K562 (cell line): ENCODE data around the gene TAS2R38. TPM values are rescaled to one million over a fixed set of nuclear protein-coding genes. Genes with fewer than 3 reads are reported as not detected.

Source experiments
- ATAC-seq: fragments of 200-7000 bp; cut with Tn5 transposase; 3 replicates; pipeline ENCODE4 v1.9.1; 2020; ENCODE audit warnings: moderate library complexity
- BruUV-seq: library from RNA; stranded (reverse); fragments of 400-500 nt; replicated peaks from 2 replicates; lab custom pipeline; 2021; lab: Mats Ljungman, UMichigan
- CTCF ChIA-PET: fragments of 300-600 bp; formaldehyde crosslinking; extraction: SDS; loops from one replicate; lab custom pipeline; 2021; ENCODE audit warnings: low intra/inter-chr PET ratio; lab: Yijun Ruan, JAX
- POLR2A ChIA-PET: fragments of 300-600, 350-650 bp; sonication (Branson Sonifier 250); formaldehyde crosslinking; extraction: SDS; loops from one replicate; lab custom pipeline; 2021; ENCODE audit warnings: antibody characterized with exemption, inconsistent platforms; lab: Yijun Ruan, JAX
- DNase-seq, 4 experiments: peaks; one replicate each; pipeline versions ENCODE4 v3.0.0 to v3.0.0-alpha.2; 2011 to 2018; ENCODE audit warnings: low spot score in 3 of 4, mixed read lengths in 3 of 4; ENCODE audit errors: extremely low read depth in 1 of 4
- FAIRE-seq: peaks from 2 replicates; lab custom pipeline; 2011; peaks lifted over from hg19 to GRCh38; lab: Jason Lieb, UNC
- H2AFZ ChIP-seq: 2 replicates; pipeline ENCODE4 v1.6.0; 2011; ENCODE audit warnings: low read depth, low read length, control low read depth, inconsistent platforms
- H3K27ac ChIP-seq: fragments of 200-600 bp; 3 replicates; pipeline ENCODE4 v1.8.0; 2011; ENCODE audit warnings: low read depth, mild to moderate bottlenecking, control low read depth, inconsistent platforms, low read length, moderate library complexity, mixed read lengths; ENCODE audit errors: extremely low read depth
- H3K27me3 ChIP-seq, 2 experiments: fragments of 300-600 bp in 1 of 2; 2 replicates in 1 of 2; 3 replicates in 1 of 2; pipeline versions ENCODE4 v1.6.0 to v1.8.0; 2011; ENCODE audit warnings: inconsistent platforms in 2 of 2, low read length in 2 of 2, mild to moderate bottlenecking in 1 of 2, mixed read lengths in 1 of 2, moderate library complexity in 1 of 2; ENCODE audit not compliant: control insufficient read depth in 2 of 2, insufficient read depth in 2 of 2
- H3K36me3 ChIP-seq: fragments of 300-600 bp; 3 replicates; pipeline ENCODE4 v1.8.0; 2011; ENCODE audit warnings: mild to moderate bottlenecking, low read length, inconsistent platforms; ENCODE audit not compliant: control insufficient read depth, insufficient read depth
- H3K4me1 ChIP-seq, 2 experiments: fragments of 200-600 bp in 1 of 2; replicated peaks in 1 of 2; 2 replicates in 1 of 2; 3 replicates in 1 of 2; pipeline versions ENCODE4 v1.5.1 to v1.8.0; 2011; ENCODE audit warnings: inconsistent platforms in 2 of 2, low read length in 2 of 2, mild to moderate bottlenecking in 1 of 2, mixed read lengths in 1 of 2, moderate library complexity in 1 of 2; ENCODE audit not compliant: control insufficient read depth in 2 of 2, insufficient read depth in 2 of 2
- H3K4me2 ChIP-seq: 2 replicates; pipeline ENCODE4 v1.6.1; 2011; ENCODE audit warnings: low read length, control low read depth, inconsistent platforms, mixed read lengths; ENCODE audit not compliant: insufficient read depth
- H3K4me3 ChIP-seq: fragments of 200-600 bp; sonication (generic), shearing (Covaris generic); 2 replicates; pipeline ENCODE4 v1.5.1; 2016; ENCODE audit warnings: control low read depth, inconsistent platforms
- H3K79me2 ChIP-seq: fragments of 200-600 bp; 3 replicates; pipeline ENCODE4 v1.8.0; 2011; ENCODE audit warnings: low read length, inconsistent platforms; ENCODE audit not compliant: control insufficient read depth, insufficient read depth
- H3K9ac ChIP-seq, 2 experiments: 2 replicates each; pipeline versions ENCODE4 v1.6.0 to v1.6.1; 2011; ENCODE audit warnings: low read depth in 2 of 2, low read length in 2 of 2, control low read depth in 1 of 2, inconsistent platforms in 1 of 2, mild to moderate bottlenecking in 1 of 2, mixed read lengths in 1 of 2; ENCODE audit not compliant: insufficient read depth in 1 of 2
- H3K9me1 ChIP-seq: one replicate; pipeline ENCODE4 v1.6.0; 2011; ENCODE audit warnings: inconsistent platforms, mild to moderate bottlenecking, low read length, moderate library complexity; ENCODE audit not compliant: control insufficient read depth, insufficient read depth
- H3K9me3 ChIP-seq: replicated peaks from 2 replicates; pipeline ENCODE4 v1.5.1; 2011; ENCODE audit warnings: low read depth, low read length, inconsistent platforms; ENCODE audit not compliant: control insufficient read depth, insufficient read depth
- H4K20me1 ChIP-seq: replicated peaks from 2 replicates; pipeline ENCODE4 v1.6.1; 2011; ENCODE audit warnings: low read length, inconsistent platforms, mixed read lengths; ENCODE audit not compliant: control insufficient read depth, insufficient read depth
- ARHGAP35 ChIP-seq: fragments of 450-650 bp; IDR thresholded peaks from 2 replicates; pipeline ENCODE4 v1.6.1; 2018; ENCODE audit not compliant: partially characterized antibody
- CHD2 ChIP-seq: IDR thresholded peaks from 2 replicates; pipeline ENCODE4 v1.6.1; 2011; ENCODE audit warnings: low read depth, low read length
- HNRNPUL1 ChIP-seq: fragments of 200-400 bp; formaldehyde crosslinking; IDR thresholded peaks from 2 replicates; pipeline ENCODE4 v1.6.1; 2017; ENCODE audit warnings: low read length
- NFIX ChIP-seq: fragments of 250-450 bp; sonication (Bioruptor Pico); IDR thresholded peaks from 2 replicates; pipeline ENCODE4 v1.4.0; 2020; ENCODE audit warnings: low read depth, mild to moderate bottlenecking, moderate library complexity
- RBBP5 ChIP-seq: fragments of 200-600 bp; sonication (generic); IDR thresholded peaks from 2 replicates; pipeline ENCODE4 v1.6.1; 2012; ENCODE audit warnings: borderline replicate concordance, mild to moderate bottlenecking, low read length, control low read depth, inconsistent platforms; ENCODE audit not compliant: insufficient read depth, poor library complexity, severe bottlenecking
- SAP30 ChIP-seq: fragments of 200-600 bp; sonication (generic); IDR thresholded peaks from 2 replicates; pipeline ENCODE4 v1.6.1; 2012; ENCODE audit warnings: borderline replicate concordance, low read depth, mild to moderate bottlenecking, moderate library complexity, low read length, control low read depth, inconsistent platforms; ENCODE audit not compliant: insufficient read depth, poor library complexity, severe bottlenecking
- SMAD4 ChIP-seq: fragments of 250-450 bp; sonication (Bioruptor Pico); conservative IDR thresholded peaks from 2 replicates; pipeline ENCODE4 v1.8.0; 2021; ENCODE audit warnings: inconsistent platforms, mild to moderate bottlenecking, moderate library complexity
- SUPT5H ChIP-seq: fragments of 450-650 bp; IDR thresholded peaks from 2 replicates; pipeline ENCODE4 v1.6.1; 2016
- TARDBP ChIP-seq: fragments of 450-650 bp; IDR thresholded peaks from 2 replicates; pipeline ENCODE4 v1.6.1; 2016
- ZNF174 ChIP-seq: fragments of 250-450 bp; sonication (Bioruptor Pico); IDR thresholded peaks from 2 replicates; pipeline ENCODE4 v1.4.0; 2020; ENCODE audit warnings: mild to moderate bottlenecking
- ZNF384 ChIP-seq: IDR thresholded peaks from 2 replicates; pipeline ENCODE4 v1.6.1; 2012; ENCODE audit warnings: low read depth, low read length, improper control_type of control experiment
- ZSCAN32 ChIP-seq: fragments of 450-650 bp; formaldehyde crosslinking; IDR thresholded peaks from 2 replicates; pipeline ENCODE4 v1.4.0; 2020; ENCODE audit warnings: mild to moderate bottlenecking, moderate library complexity
- WGBS: fragments of 100-300 bp; shearing (Covaris generic); methylation state at CpG from one replicate; pipeline ENCODE4 v1.1.6; 2016; ENCODE audit warnings: low coverage, mixed read lengths; ENCODE audit not compliant: insufficient coverage; ENCODE audit errors: missing lambda C conversion rate; 5-methylcytosine and 5-hydroxymethylcytosine counted together
- in situ Hi-C: fragments of 300-500 bp; cut with MboI; formaldehyde crosslinking; loops from 4 replicates; pipeline ENCODE4 v1.15.0; 2018; ENCODE audit warnings: inconsistent platforms, mixed read lengths
- intact Hi-C: fragments of 100-400 bp; cut with micrococcal nuclease; formaldehyde crosslinking; loops from 2 replicates; pipeline ENCODE4 v1.14.2; 2022
- polyA plus RNA-seq, 8 experiments: library from polyadenylated mRNA; depleted of rRNA in 4 of 8; stranded (reverse) in 5 of 8; unstranded in 3 of 8; fragments of >200 nt; fragmentation: Nextera tagmentation in 2 of 8; fragmentation: Illumina TruSeq in 1 of 8; extraction: Ambion mirVana in 2 of 8; extraction: Trizol in 1 of 8; gene quantifications; 2 replicates each; pipeline versions ENCODE4 v1.2.1 to v1.2.3, GENCODE V29; 2011 to 2014; ENCODE audit warnings: inconsistent platforms in 1 of 8, missing spikeins in 1 of 8
- total RNA-seq, 7 experiments: library from RNA; depleted of rRNA in 6 of 7; stranded (reverse); fragments of >200 nt in 6 of 7; fragmentation: Illumina TruSeq in 2 of 7; extraction: Trizol in 2 of 7; gene quantifications; 2 replicates each; pipeline versions ENCODE4 v1.2.1 to v1.2.3, GENCODE V29; 2011 to 2021; ENCODE audit warnings: low replicate concordance in 1 of 7
- TF ChIP-seq, protein P1 (sequence below): sonication (generic); formaldehyde crosslinking; IDR thresholded peaks from 2 replicates; pipeline ENCODE4 v1.8.0; 2022; ENCODE audit warnings: missing genetic modification reagents, mild to moderate bottlenecking, borderline replicate concordance
- TF ChIP-seq, protein P2 (sequence below): fragments of 250-450 bp; sonication (Bioruptor Pico); IDR thresholded peaks from 2 replicates; pipeline ENCODE4 v1.5.0; 2021
- TF ChIP-seq, protein P3 (sequence below): sonication (generic); formaldehyde crosslinking; IDR thresholded peaks from 2 replicates; pipeline ENCODE4 v1.8.0; 2023; ENCODE audit warnings: mild to moderate bottlenecking, missing genetic modification reagents

The TAS2R38 gene
- total and polyA plus RNA-seq, 9 of the 15 experiments (the other 6 are each of a cell fraction or from before 2014, with no cell fraction given): not detected

DNA sequence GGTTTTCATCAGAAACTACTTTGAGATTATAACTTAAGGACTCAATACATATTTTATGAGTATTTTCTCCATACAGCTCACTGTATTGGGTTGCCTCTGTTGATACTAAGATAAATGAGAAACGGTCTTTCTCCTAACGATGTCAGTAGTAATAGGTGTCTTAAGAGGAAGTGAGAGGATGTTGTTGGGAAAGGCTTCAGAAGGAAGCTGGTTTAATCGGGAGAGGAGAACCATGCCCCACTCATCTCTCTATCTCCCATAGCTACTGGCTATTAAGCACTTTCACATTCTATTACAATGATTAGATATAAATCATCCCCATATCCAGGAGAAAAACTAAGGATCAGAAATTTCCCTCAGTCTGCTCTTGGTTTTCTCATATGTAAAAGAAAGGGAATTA, 28.8 kb downstream of the TAS2R38 start:
- H3K36me3 ChIP-seq: no peaks in the 10 kb centered on the region
- ATAC-seq: no peak
- in situ Hi-C loops: no loop called here
- H4K20me1 ChIP-seq: no peaks in the 10 kb centered on the region
- BruUV-seq: no TSS peak
- no peak overlapping the region for H2AFZ ChIP-seq
- no peaks in the 10 kb centered on the region for H3K4me1 ChIP-seq
- no peak for TF ChIP-seq ZNF174 (CRISPR knock-in tag)
- no peak for TF ChIP-seq ZSCAN32
- TF ChIP-seq NFIX (CRISPR knock-in tag): no peak
- TF ChIP-seq, protein P1, sequence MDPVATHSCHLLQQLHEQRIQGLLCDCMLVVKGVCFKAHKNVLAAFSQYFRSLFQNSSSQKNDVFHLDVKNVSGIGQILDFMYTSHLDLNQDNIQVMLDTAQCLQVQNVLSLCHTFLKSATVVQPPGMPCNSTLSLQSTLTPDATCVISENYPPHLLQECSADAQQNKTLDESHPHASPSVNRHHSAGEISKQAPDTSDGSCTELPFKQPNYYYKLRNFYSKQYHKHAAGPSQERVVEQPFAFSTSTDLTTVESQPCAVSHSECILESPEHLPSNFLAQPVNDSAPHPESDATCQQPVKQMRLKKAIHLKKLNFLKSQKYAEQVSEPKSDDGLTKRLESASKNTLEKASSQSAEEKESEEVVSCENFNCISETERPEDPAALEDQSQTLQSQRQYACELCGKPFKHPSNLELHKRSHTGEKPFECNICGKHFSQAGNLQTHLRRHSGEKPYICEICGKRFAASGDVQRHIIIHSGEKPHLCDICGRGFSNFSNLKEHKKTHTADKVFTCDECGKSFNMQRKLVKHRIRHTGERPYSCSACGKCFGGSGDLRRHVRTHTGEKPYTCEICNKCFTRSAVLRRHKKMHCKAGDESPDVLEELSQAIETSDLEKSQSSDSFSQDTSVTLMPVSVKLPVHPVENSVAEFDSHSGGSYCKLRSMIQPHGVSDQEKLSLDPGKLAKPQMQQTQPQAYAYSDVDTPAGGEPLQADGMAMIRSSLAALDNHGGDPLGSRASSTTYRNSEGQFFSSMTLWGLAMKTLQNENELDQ (CRISPR knock-in tag): no peak
- TF ChIP-seq SAP30: no peak
- no peak for TF ChIP-seq TARDBP
- no peak for TF ChIP-seq HNRNPUL1
- no peak for TF ChIP-seq SUPT5H
- TF ChIP-seq, protein P2, sequence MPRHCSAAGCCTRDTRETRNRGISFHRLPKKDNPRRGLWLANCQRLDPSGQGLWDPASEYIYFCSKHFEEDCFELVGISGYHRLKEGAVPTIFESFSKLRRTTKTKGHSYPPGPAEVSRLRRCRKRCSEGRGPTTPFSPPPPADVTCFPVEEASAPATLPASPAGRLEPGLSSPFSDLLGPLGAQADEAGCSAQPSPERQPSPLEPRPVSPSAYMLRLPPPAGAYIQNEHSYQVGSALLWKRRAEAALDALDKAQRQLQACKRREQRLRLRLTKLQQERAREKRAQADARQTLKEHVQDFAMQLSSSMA (CRISPR knock-in tag): no peak
- no peak for TF ChIP-seq ZNF384
- no peak for TF ChIP-seq SMAD4 (CRISPR knock-in tag)
- TF ChIP-seq, protein P3, sequence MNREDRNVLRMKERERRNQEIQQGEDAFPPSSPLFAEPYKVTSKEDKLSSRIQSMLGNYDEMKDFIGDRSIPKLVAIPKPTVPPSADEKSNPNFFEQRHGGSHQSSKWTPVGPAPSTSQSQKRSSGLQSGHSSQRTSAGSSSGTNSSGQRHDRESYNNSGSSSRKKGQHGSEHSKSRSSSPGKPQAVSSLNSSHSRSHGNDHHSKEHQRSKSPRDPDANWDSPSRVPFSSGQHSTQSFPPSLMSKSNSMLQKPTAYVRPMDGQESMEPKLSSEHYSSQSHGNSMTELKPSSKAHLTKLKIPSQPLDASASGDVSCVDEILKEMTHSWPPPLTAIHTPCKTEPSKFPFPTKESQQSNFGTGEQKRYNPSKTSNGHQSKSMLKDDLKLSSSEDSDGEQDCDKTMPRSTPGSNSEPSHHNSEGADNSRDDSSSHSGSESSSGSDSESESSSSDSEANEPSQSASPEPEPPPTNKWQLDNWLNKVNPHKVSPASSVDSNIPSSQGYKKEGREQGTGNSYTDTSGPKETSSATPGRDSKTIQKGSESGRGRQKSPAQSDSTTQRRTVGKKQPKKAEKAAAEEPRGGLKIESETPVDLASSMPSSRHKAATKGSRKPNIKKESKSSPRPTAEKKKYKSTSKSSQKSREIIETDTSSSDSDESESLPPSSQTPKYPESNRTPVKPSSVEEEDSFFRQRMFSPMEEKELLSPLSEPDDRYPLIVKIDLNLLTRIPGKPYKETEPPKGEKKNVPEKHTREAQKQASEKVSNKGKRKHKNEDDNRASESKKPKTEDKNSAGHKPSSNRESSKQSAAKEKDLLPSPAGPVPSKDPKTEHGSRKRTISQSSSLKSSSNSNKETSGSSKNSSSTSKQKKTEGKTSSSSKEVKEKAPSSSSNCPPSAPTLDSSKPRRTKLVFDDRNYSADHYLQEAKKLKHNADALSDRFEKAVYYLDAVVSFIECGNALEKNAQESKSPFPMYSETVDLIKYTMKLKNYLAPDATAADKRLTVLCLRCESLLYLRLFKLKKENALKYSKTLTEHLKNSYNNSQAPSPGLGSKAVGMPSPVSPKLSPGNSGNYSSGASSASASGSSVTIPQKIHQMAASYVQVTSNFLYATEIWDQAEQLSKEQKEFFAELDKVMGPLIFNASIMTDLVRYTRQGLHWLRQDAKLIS (CRISPR knock-in tag): no peak
- no peak for TF ChIP-seq RBBP5
- no peak for TF ChIP-seq CHD2
- TF ChIP-seq ARHGAP35: no peak
- TF ChIP-seq, all 486 proteins: peak for 0
- H3K79me2 ChIP-seq: no peaks in the 10 kb centered on the region
- intact Hi-C loops: no loop called here
- H3K27ac ChIP-seq: no peak overlapping the region
- 0% methylated on average over 3 of the region's 3 CpGs for WGBS
- H3K9me3 ChIP-seq: no peaks in the 10 kb centered on the region
- H3K9ac ChIP-seq: no peak overlapping the region
- FAIRE-seq (no peak), DNase-seq (no peak)
- POLR2A ChIA-PET: interaction anchor here (0.6 to 0.9 kb wide), 2 partner anchors 23 to 502 kb away, joined by 3 read pairs; no protein-coding TSS in a partner anchor
- H3K4me2 ChIP-seq: no peak overlapping the region
- no peaks in the 10 kb centered on the region for H3K27me3 ChIP-seq
- no peaks in the 10 kb centered on the region for H3K9me1 ChIP-seq
- H3K4me3 ChIP-seq: no peak overlapping the region
- CTCF ChIA-PET: no interaction called here
